Stimulated activated CD4-positive, alpha-beta T cell treated with anti-CD3 and anti-CD28 coated beads, TNF-alpha, amount 100 ng/mL, for 48 hours (primary cell): ENCODE measurements around the gene KLF5.

ENCODE experiments used
- DNase-seq, 3 donors: peaks; one replicate each; pipeline ENCODE4 v3.0.0-alpha.2; 2020; ENCODE audit warnings: low read depth in 3 of 3

The KLF5 gene

GRCh38 chr13:73059460-73060250, 850 bp downstream of the KLF5 start:
- DNase-seq, result peak in 2 of 3 donors; percentile 8 to 24

DNA sequence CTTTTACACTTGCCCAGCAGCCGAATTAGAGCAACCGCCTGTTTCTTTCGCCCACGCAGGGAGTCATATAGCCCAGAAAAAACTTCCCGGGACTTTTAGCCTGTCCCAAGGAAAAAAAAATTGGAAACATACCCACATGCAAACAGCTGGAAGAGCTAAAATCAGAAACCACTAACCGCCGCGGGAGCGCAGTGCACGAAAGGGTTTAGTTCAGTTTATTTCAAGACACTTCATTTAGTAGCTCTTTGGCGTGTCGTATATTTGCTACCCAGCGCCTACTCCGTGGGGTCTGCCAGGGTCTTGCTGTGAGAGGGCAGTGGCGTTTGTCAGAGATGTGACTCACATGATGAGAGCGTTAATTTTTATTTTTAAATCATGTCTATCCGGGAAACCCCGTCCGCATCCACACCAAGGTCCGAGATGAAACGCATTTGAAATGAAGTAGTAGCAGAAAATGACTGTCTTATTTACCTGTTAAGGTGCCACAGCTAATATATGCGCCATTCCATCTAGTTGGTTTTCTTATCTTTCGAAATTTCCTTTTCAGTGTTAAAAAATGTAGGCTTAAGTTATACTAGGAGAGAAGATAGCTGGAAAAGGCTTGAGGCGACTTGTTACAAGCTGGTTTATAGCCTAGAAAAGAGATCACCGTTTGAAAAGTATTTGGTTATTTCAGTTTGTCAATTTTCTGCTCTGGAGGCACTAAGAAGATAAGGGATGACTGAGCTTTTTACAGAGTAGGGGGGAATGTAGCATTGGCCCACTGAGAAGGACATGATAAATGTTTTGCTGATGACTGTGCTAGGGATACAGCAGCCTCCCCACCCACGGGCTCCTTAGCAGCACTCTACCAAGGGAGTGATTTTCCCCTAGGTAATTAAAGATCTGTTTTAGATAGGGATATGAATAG, 1.7 kb downstream of the KLF5 start:
- DNase-seq, result no peak

- no peak for DNase-seq
These were observed 2.7 kb downstream of the KLF5 start for GRCh38 chr13:73061473-73061872.

DNA sequence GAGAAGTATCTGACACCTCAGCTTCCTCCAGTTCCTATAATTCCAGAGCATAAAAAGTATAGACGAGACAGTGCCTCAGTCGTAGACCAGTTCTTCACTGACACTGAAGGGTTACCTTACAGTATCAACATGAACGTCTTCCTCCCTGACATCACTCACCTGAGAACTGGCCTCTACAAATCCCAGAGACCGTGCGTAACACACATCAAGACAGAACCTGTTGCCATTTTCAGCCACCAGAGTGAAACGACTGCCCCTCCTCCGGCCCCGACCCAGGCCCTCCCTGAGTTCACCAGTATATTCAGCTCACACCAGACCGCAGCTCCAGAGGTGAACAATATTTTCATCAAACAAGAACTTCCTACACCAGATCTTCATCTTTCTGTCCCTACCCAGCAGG, 3.1 kb downstream of the KLF5 start:
- DNase-seq, result no peak

DNA sequence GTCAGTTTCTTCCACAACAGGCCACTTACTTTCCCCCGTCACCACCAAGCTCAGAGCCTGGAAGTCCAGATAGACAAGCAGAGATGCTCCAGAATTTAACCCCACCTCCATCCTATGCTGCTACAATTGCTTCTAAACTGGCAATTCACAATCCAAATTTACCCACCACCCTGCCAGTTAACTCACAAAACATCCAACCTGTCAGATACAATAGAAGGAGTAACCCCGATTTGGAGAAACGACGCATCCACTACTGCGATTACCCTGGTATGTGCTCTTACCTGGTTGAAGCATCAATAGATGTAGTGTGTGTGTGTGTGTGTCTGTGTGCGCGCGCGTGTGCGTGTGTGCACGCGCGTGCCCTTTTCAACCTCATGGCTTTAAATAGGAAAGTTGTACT, 3.7 kb downstream of the KLF5 start:
- DNase-seq, result no peak

DNA sequence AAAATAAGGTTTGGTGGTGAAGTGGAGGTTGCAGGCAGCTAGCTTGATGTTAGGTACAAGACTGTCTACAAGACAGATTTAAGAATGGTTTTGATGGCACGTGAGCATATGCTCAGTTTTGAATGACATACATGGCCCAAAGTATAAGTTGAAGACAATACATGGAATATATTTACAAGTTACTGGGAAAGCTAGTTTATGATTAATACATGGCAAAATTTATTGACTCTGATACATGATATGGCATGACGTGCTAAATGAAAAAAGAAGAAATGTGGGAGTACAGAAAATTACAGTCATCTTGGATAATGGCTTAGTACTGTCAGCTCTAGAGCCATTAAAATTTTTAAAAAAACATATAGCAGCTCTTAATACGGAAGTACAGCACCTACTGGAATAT, 4.4 kb downstream of the KLF5 start:
- DNase-seq, result no peak

- DNase-seq, result no peak
These were observed 6.2 kb downstream of the KLF5 start for GRCh38 chr13:73065036-73065435.

DNA sequence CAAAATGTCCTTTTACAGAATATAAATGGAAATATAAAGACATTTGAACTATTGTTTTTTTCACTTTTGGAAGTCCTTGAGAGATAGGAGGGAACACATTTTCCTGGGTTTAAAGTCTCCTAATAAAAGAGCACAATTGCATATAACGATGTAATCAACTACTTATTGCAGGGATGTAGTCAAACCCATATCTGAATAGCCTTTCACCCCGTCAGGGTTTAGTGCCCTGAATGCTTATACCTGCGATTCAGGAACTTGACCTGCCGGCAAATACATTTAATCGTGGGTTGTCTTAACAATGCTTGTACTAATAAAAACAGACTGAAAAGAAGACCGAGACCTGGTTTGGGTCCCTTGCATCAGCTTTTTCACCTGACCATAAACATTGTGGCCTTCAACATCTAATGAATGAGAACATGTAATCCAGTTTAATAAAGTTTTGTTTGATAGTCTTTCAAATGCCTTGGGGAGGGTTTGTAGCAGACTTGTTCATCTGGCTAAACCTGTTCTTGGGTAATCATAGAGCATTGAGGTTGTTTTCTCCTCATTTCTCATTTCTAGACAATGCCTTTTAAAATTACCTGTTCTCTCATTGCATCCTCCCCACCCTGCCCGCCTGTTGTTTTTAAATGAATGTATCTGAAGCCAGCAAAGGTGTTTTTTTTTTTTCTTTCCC, 7.0 kb downstream of the KLF5 start:
- DNase-seq, result no peak

DNA sequence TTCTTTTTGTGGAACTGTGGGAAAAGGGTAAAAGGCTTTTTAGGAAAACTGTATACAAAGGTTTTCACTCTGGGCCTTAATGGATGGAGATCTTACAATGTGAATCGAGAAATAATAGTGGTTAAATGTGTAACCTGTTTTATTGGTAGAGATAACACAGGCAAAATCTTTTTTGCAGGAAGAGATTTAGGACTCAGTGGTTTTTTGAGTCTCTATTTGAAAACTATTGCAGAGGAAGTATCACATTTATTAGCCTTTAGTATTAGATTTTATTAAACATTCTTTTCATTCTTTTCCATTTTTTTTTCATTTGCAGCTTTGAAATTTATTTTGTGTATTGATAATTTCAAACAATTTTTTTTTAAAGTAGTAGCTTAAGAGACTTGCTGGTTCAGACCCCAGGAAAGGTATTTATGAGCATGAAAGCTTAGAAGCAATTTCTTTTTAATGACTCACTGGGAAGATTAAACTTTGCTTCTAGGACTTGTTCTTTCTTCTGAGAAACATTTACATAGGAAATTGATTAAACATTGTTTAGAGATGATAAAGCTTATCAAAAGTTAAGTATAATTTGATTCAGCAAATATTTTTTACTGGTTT, 10.5 kb downstream of the KLF5 start:
- DNase-seq, result no peak

- DNase-seq, result no peak
These were observed 11.8 kb downstream of the KLF5 start for GRCh38 chr13:73070451-73071098.

DNA sequence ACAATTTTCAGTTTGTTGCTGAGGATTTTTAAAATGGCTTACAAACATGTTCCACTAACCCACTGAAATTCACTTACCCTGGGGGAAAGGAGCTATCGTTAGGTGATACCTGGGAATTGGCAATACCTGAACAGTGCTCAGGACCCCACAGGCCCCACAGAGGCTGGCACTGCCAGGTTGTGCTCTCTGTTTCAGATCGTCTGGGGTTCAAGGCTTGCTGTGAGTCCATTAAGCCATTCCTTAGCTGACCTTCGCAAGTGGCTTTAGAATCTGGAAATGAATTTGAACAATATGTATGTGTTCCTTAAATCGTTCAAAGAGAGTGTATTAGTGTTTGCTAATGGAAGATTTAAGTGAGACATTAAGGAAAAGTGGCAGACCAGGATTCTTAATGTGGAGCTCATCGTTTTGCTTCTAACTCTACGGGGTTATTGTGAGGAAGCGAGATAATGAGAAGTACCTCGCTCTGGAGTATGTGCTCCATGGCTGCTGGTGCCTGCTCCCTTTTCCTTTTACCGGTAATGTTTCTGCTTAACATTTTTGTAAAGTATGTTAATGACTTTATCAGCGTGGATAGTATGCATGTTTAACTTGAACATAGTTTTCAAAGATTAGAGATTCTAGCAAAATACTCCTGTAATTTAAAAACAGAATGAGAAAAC, 13.6 kb downstream of the KLF5 start:
- no peak for DNase-seq

- DNase-seq, result no peak
These were observed 14.2 kb downstream of the KLF5 start for GRCh38 chr13:73073050-73073449.

GRCh38 chr13:73074014-73074413, 15.2 kb downstream of the KLF5 start:
- DNase-seq, result no peak

- no peak for DNase-seq
These were observed 16.1 kb downstream of the KLF5 start for GRCh38 chr13:73074926-73075325.

DNA sequence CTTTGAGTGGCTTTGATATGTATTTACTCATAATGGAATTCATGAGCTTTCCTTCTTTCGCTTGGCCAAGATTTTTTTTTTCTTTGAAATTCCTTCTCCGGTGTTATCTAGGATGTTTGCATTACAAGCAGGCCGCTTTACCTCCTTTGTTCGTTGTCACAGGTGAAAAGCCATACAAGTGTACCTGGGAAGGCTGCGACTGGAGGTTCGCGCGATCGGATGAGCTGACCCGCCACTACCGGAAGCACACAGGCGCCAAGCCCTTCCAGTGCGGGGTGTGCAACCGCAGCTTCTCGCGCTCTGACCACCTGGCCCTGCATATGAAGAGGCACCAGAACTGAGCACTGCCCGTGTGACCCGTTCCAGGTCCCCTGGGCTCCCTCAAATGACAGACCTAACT, 16.7 kb downstream of the KLF5 start:
- DNase-seq, result no peak

DNA sequence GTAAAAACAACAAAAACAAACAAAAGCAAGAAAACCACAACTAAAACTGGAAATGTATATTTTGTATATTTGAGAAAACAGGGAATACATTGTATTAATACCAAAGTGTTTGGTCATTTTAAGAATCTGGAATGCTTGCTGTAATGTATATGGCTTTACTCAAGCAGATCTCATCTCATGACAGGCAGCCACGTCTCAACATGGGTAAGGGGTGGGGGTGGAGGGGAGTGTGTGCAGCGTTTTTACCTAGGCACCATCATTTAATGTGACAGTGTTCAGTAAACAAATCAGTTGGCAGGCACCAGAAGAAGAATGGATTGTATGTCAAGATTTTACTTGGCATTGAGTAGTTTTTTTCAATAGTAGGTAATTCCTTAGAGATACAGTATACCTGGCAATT, 17.1 kb downstream of the KLF5 start:
- DNase-seq, result no peak

- DNase-seq, result no peak
These were observed 19.1 kb downstream of the KLF5 start for GRCh38 chr13:73077865-73078264.

DNA sequence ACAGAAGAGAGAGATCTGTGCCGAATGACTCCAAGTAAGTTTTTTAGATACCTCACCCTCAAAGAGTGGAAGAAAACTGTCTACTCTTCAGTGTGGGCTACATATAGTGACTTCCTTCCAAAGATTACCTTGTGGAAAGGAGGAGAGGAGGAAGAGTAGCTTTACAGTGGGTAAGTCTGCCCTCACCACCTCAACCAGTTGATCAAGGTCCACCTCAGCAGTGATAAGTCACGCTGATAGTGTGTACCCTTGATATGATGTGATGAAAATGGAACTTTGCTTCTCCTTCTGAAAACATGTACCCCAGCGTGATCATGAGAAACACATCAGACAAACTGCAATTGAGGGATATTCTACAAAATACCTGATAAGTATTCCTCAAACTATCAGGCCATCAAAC, 20.6 kb downstream of the KLF5 start:
- DNase-seq, result no peak

- no peak for DNase-seq
These were observed 22.6 kb downstream of the KLF5 start for GRCh38 chr13:73081256-73081915.

DNA sequence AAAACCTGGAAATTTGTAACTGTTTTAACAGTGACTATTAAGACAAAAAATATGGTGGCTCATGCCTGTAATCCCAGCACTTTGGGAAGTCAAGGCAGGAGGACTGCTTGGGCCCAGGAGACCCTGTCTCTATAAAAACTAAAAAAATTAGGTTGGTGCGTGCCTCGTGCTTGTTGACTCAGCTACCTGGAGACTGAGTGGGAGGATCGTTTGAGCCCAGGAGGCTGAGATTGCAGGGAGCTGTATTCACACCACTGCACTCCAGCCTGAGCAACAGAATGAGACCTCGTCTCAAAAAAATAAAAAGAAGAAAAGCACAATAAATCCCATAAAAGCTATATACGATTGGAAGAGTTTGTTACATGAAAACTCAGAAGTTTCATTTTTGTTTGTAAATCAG, 23.7 kb downstream of the KLF5 start:
- no peak for DNase-seq
